Omental fat pad (tissue), 4 donors: ENCODE data around the gene GPC6. TPM values are rescaled to one million over a fixed set of nuclear protein-coding genes. Genes with fewer than 3 reads are reported as not detected.

ENCODE experiments used
- ATAC-seq: fragments of 150-250 bp; one replicate; pipeline ENCODE4 v1.9.1; 2016; ENCODE audit warnings: mild to moderate bottlenecking, moderate library complexity; ENCODE audit not compliant: low FRiP score
- DNase-seq: peaks from one replicate; pipeline ENCODE4 v3.0.0-alpha.2; 2019; ENCODE audit warnings: low spot score
- total RNA-seq, 4 donors: library from RNA; depleted of rRNA; stranded (reverse); fragments of >200 nt; gene quantifications; one replicate each; pipeline ENCODE4 v1.1.0, GENCODE V29; 2016
- TF ChIP-seq, protein P1 (sequence below), 3 donors: fragments of 450-650 bp; IDR thresholded peaks; one replicate each; pipeline ENCODE4 v1.5.1; 2016 to 2017; ENCODE audit warnings: antibody characterized with exemption in 3 of 3, mild to moderate bottlenecking in 3 of 3, moderate library complexity in 2 of 3

GPC6 gene
- total RNA-seq, 4 donors from 2014 or later: 9.2 to 24.4 (median 16.4) TPM

DNA sequence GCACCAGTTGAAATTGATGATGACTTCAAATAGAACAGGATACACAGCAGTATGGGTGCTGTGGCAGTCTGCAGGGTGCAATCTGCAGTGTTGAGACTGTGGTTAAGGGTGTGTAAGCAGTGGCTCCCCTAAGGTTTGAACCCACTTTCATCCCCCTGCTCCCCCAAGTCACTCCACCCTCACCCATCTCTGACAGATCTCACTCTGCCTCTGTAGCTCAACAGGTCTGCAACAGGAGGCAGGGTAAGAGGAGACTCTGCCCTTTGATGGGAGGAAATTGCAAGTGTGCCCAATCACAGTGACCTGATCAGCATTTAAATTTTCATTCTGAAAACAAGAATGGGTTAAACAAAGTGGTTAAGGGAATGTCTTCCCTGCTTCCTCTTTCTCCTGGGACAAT is 1160.4 kb downstream of the GPC6 start:
- TF ChIP-seq, protein P1, sequence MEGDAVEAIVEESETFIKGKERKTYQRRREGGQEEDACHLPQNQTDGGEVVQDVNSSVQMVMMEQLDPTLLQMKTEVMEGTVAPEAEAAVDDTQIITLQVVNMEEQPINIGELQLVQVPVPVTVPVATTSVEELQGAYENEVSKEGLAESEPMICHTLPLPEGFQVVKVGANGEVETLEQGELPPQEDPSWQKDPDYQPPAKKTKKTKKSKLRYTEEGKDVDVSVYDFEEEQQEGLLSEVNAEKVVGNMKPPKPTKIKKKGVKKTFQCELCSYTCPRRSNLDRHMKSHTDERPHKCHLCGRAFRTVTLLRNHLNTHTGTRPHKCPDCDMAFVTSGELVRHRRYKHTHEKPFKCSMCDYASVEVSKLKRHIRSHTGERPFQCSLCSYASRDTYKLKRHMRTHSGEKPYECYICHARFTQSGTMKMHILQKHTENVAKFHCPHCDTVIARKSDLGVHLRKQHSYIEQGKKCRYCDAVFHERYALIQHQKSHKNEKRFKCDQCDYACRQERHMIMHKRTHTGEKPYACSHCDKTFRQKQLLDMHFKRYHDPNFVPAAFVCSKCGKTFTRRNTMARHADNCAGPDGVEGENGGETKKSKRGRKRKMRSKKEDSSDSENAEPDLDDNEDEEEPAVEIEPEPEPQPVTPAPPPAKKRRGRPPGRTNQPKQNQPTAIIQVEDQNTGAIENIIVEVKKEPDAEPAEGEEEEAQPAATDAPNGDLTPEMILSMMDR (IDR thresholded peaks at IDR 0.05): no peak

DNA sequence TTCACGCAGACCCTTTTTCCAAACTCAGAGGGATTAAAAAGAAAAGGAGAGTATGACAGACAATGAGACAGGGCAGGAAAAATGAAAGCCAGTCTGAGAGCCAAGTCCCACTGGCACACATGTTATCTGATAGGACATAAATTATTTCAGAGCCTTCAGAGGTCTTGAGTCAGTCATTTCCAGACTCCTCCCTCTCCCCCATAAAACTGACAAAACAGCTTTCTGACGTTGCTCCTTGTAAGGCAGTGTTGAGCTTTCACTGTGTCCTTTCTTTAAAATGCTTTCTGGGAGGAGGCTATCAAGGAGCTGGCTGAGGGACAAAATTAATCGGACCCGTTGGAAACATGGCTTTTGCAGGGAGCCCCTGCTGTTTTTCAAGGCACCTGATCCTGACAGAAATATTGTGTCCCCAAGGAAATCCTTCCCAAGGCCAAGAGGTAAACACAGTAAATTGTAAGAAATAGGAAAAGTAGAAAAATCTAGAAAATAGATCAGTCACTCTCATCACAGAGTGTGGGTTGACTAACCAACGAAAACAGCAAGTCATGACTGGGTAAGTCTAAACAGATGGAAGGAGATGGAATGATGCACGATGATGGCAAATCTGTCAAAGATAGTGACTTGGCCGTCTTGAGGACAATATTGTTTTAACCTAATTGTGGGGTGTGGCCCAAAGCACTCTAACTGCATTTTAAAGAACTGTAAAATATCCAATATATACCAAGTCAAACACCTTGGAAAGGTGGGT is 1163.2 kb downstream of the GPC6 start:
- TF ChIP-seq, protein P1 (IDR thresholded peaks at IDR 0.05): no peak
- ATAC-seq (no peak), DNase-seq (no peak)

More for the DNA sequence above, 1160.4 kb downstream of the GPC6 start:
- DNase-seq: no peak
- ATAC-seq: no peak

DNA sequence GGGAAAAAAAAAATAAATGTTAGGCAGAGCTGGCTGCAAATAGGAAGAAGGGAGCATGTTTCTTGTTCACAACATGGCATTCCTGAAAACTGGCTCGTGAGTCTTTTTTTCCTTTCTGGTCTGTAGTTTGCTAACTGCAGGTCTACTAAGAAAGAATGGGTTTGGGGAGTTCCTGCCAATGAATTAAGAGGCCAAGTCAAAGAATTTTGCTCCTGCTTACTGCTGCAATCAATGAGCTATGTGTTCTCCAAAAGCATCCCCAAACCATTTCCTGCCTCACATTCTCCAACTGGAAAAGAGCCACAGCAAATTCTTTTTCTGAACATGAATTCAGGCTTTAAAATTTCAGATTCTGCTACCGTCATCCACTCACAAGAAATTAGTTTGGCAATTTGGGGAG is 1164.3 kb downstream of the GPC6 start:
- ATAC-seq (no peak), DNase-seq (no peak)
- TF ChIP-seq, protein P1 (IDR thresholded peaks at IDR 0.05): no peak

DNA sequence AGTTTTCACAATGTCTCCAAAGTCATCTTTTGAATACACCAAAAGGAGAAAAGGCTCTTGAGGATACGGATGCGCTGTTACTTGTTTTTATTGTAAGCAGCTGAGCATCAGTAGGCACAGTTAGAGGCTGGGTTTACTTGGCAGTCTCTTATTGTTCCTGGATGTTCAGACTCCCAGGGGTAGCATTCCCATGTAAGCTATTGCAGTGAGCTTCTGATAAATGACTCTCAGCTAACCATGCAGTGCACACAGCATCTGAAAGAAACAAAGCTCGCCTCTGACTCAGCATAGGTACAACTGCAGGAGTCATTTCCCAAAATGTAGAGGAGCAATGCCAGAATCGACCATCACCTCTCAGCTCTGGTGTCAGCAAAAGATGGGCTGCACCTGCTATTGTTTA is 1168.1 kb downstream of the GPC6 start:
- TF ChIP-seq, protein P1 (IDR thresholded peaks at IDR 0.05): no peak
- DNase-seq (no peak), ATAC-seq (no peak)

DNA sequence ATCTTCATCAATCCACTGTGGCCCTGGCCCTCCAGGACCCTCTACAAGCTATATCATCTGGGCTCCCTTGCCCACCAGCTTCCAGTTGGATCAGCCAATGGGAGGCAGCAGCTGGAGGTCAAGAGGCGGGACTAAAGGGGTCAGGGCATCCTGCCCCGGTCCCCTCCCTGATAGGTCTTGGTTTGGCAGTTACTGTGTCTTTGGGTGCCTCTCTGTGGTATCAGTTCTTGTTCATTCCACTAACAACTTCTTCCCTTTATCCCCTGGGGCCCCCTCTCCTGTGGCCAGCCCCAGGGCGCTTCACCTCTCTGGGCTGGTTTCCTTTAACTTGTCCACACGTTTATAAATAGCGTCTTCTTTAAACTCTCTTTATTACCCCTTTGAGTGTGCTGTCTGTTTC is 1169.3 kb downstream of the GPC6 start:
- ATAC-seq: no peak
- TF ChIP-seq, protein P1 (IDR thresholded peaks at IDR 0.05): no peak

DNA sequence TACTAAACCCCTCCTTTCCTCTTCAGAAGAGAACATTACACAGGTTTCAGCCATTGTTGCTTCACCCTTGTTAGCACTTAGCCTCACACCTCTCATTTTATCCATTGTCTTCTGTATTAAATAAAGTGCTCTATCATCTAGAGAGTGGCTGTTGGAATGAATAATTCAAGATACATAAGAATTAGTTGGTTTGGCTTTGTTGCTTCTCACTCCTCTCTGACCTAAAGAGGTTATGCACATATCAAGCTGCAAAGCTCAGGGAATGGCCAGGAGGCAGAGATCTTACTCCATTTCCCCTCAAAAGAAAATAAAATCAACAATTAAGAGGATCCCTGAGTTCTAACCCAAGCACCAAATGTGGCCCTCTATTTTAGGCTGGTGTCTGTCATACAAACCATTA is 1173.2 kb downstream of the GPC6 start:
- no peak for DNase-seq
- no peak for ATAC-seq
- TF ChIP-seq, protein P1 (IDR thresholded peaks at IDR 0.05): no peak

More for the DNA sequence above, 1169.3 kb downstream of the GPC6 start:
- DNase-seq: no peak

DNA sequence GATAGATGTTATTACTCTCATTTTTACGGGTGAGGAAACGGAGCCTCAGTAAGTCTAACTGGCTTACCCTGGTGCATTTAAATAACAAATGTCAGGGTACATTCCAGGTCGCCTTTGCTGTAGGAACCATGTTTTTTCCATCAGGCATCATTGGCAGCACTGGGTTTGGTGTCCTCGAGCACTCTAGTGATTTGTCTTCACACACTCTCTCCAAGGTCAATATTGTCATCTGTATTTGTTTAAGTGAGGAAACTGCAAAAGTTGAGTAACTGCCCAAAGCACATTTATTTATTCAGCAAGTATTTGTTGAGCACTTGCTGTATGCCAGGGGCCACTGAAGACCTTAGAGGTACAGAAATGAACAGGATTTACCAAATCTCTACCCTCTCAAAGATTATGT is 1174.3 kb downstream of the GPC6 start:
- no peak for DNase-seq
- ATAC-seq: no peak
- TF ChIP-seq, protein P1 (IDR thresholded peaks at IDR 0.05): no peak
